Stomach (tissue), 19 donors: ENCODE measurements around the gene FAM20B. TPM values are rescaled to one million over a fixed set of nuclear protein-coding genes. Genes with fewer than 3 reads are reported as not detected.
"Not testable (repeated sequence)": the region's sequence is repeated elsewhere in the genome, so short reads cannot be mapped to it uniquely, and the experiment has no call there.

ENCODE experiments used
- DNase-seq, 2 donors: peaks; one replicate each; pipeline versions ENCODE4 v3.0.0 to v3.0.0-alpha.2; 2013 to 2019
- H3K27ac ChIP-seq, 5 donors: fragments of 200-600 bp in 4 of 5; sonication (generic) in 4 of 5; one replicate each; pipeline ENCODE4 v1.5.1; 2013 to 2019; ENCODE audit warnings: mild to moderate bottlenecking in 1 of 5, moderate library complexity in 1 of 5
- H3K27me3 ChIP-seq, 3 donors: fragments of 200-600 bp; sonication (generic); one replicate each; pipeline ENCODE4 v1.5.1; 2017 to 2019; ENCODE audit warnings: mixed run types in 1 of 3
- H3K36me3 ChIP-seq, 4 donors: fragments of 200-600 bp; sonication (generic); 1 replicate in 3 of 4; 2 replicates in 1 of 4; pipeline ENCODE4 v1.5.1; 2016 to 2019
- H3K4me1 ChIP-seq, 4 donors: fragments of 200-600 bp; sonication (generic); one replicate each; pipeline ENCODE4 v1.5.1; 2016 to 2019
- H3K4me3 ChIP-seq, 4 donors: fragments of 200-600 bp; sonication (generic) in 3 of 4; one replicate each; pipeline ENCODE4 v1.5.1; 2016 to 2019; ENCODE audit warnings: mild to moderate bottlenecking in 1 of 4
- H3K9me3 ChIP-seq, 4 donors: fragments of 200-600 bp; sonication (generic); one replicate each; pipeline ENCODE4 v1.5.1; 2016 to 2019
- EP300 ChIP-seq: sonication (generic); formaldehyde crosslinking; IDR thresholded peaks from one replicate; pipeline ENCODE4 v1.6.1; 2017; ENCODE audit warnings: antibody characterized with exemption
- POLR2A ChIP-seq, 4 donors: fragments of 450-650 bp; IDR thresholded peaks; one replicate each; pipeline ENCODE4 v1.6.1; 2016; ENCODE audit warnings: antibody characterized with exemption in 4 of 4, control low read depth in 2 of 4, mild to moderate bottlenecking in 1 of 4, moderate library complexity in 1 of 4
- POLR2AphosphoS5 ChIP-seq, 3 donors: sonication (generic); formaldehyde crosslinking; IDR thresholded peaks; one replicate each; pipeline ENCODE4 v1.6.1; 2016; ENCODE audit warnings: antibody characterized with exemption in 3 of 3
- WGBS, 5 donors: extraction: QIAGEN DNeasy Blood & Tissue Kit in 3 of 5; methylation state at CpG; one replicate each; pipeline versions ENCODE4 v1.1.5 to v1.1.7; 2013 to 2018; 5-methylcytosine and 5-hydroxymethylcytosine counted together
- intact Hi-C: fragments of 100-400 bp; cut with DNase I; formaldehyde crosslinking; loops from one replicate; pipeline ENCODE4 v1.15.1; 2023; ENCODE audit warnings: low total_unique reads
- long read RNA-seq, 10 donors: transcript quantifications; one replicate each; lab custom pipeline, GENCODE V29; 2026
- polyA plus RNA-seq, 3 donors: library from polyadenylated mRNA; stranded (reverse); fragments of 200-250 nt; gene quantifications; one replicate each; pipeline ENCODE4 v1.2.3, GENCODE V29; 2013
- total RNA-seq, 5 donors: library from RNA; depleted of rRNA; stranded (reverse); fragments of >200 nt; gene quantifications; one replicate each; pipeline versions ENCODE4 v1.1.0 to v1.2.3, GENCODE V29; 2014 to 2016
- TF ChIP-seq, protein P1 (sequence below), 7 experiments: fragments of 450-650 bp in 4 of 7; fragments of 200-600 bp in 3 of 7; sonication (generic) in 3 of 7; IDR thresholded peaks; one replicate each; pipeline ENCODE4 v1.5.1; 2016 to 2019; ENCODE audit warnings: antibody characterized with exemption in 7 of 7, control low read depth in 2 of 7, mild to moderate bottlenecking in 1 of 7
- donor health status: healthy with polysubstance abuse.
- donor health status: Bipolar disorder and iron deficiency.
- donor health status: healthy.

Gene FAM20B, protein sequence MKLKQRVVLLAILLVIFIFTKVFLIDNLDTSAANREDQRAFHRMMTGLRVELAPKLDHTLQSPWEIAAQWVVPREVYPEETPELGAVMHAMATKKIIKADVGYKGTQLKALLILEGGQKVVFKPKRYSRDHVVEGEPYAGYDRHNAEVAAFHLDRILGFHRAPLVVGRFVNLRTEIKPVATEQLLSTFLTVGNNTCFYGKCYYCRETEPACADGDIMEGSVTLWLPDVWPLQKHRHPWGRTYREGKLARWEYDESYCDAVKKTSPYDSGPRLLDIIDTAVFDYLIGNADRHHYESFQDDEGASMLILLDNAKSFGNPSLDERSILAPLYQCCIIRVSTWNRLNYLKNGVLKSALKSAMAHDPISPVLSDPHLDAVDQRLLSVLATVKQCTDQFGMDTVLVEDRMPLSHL
- total RNA-seq (10 to 100 TPM; 17.4 to 43.3 (median 26.3) TPM), polyA plus RNA-seq (1 to 10 TPM; 8.1 to 9.2 (median 8.8) TPM)
- long read RNA-seq, donor 1, result 0 reads
- long read RNA-seq, donor 2, full-length matches to known transcripts, result 2 of 2 reads
- long read RNA-seq, donor 2, partial matches to known transcripts, result 0 of 2 reads
- long read RNA-seq, donor 2, other reads (novel, unspliced or antisense), result 0 of 2 reads
- long read RNA-seq, donor 3, full-length matches to known transcripts, result 2 of 2 reads
- long read RNA-seq, donor 3, partial matches to known transcripts, result 0 of 2 reads
- long read RNA-seq, donor 3, other reads (novel, unspliced or antisense), result 0 of 2 reads
- long read RNA-seq, donor 4, result 0 reads
- long read RNA-seq, donor 5, full-length matches to known transcripts, result 1 of 1 reads
- long read RNA-seq, donor 5, partial matches to known transcripts, result 0 of 1 reads
- long read RNA-seq, donor 5, other reads (novel, unspliced or antisense), result 0 of 1 reads
- long read RNA-seq, donor 6, result 0 reads
- long read RNA-seq, donor 7, full-length matches to known transcripts, result 2 of 2 reads
- long read RNA-seq, donor 7, partial matches to known transcripts, result 0 of 2 reads
- long read RNA-seq, donor 7, other reads (novel, unspliced or antisense), result 0 of 2 reads
- long read RNA-seq, donor 8, result 0 reads
- long read RNA-seq, donor 9, result 0 reads
- long read RNA-seq, donor 10, full-length matches to known transcripts, result 2 of 2 reads
- long read RNA-seq, donor 10, partial matches to known transcripts, result 0 of 2 reads
- long read RNA-seq, donor 10, other reads (novel, unspliced or antisense), result 0 of 2 reads

DNA sequence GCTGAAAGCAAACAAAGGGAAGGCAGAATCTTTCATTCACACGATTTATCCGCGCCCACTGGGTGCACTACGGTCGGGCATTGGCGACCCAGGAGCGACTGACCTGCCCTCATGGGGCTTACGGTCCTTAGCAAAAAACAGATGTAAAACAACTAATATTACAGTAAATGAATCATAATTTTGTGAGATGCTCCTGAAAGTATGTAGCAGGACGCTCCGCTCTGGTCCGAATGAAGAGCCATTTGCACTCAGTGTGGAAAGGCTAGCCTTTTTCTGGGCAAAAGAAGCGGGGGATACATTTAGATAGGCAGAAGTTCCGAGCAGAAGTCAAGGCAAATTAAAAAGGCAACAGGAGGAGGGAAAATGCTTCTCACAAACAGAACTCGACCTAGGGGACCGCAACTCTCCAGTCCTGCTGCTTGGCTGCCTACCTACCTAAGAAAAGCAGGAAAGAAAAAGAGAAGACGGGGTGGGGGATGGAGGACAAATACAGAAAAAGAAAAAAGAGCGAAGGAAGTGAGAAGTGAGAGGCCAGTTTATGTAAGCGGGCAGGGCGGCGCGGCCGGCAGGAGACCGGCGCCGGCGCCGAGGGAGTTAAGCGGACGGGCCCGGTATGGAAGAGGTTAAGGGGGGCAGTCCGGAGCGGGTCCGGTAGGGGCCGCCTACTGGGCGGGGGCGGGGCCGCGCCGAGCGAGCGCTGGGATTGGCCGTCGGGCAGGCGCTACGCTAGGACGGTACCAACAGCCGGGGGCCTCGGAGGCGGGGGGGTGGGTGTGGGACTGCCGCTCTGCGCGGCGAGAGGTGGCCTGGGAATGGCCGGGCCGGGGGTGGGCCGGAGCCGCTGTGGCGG, at the start of gene FAM20B:
Gene FAM20B, plus strand, starts transcription at position 770 of the 850 bp plus-strand sequence. CDS start 17,954 bp downstream, outside the sequence.
- TF ChIP-seq POLR2AphosphoS5 (IDR thresholded peaks at IDR 0.05) (peak in 1 of 3 donors; percentile 9), POLR2A (IDR thresholded peaks at IDR 0.05) (no peak)
- H3K36me3 ChIP-seq, result no peaks in the 10 kb centered on the region
- H3K27me3 ChIP-seq, result no peaks in the 10 kb centered on the region
- H3K4me3 ChIP-seq, result peak within 1 kb of the TSS; percentile 62 to 95 (median 83)
- H3K27ac ChIP-seq, result peak within 1 kb of the TSS; percentile 95 to 99 (median 98)
- peaks cover 18 to 47% (median 39%) of the 10 kb centered on the region in 4 donors for H3K4me1 ChIP-seq
- intact Hi-C loops, result no loop called here
- H3K9me3 ChIP-seq, result no peaks in the 10 kb centered on the region
- DNase-seq, result peak; percentile 96 to 99
- 15 to 25% (median 22%) methylated on average over 35 to 58 of the region's 58 CpGs for WGBS, 5 donors

- H3K27ac ChIP-seq, result no peak overlapping the region
- WGBS, 5 donors, result 39 to 82% (median 59%) methylated on average over 2 of the region's 2 CpGs
- no peaks in the 10 kb centered on the region for H3K36me3 ChIP-seq
- intact Hi-C loops, result no loop called here
- no peak for DNase-seq
- no peaks in the 10 kb centered on the region for H3K4me1 ChIP-seq
- H3K9me3 ChIP-seq, result peaks cover 16 to 44% (median 27%) of the 10 kb centered on the region in 4 donors
- H3K4me3 ChIP-seq, result no peak overlapping the region
- no peak for TF ChIP-seq POLR2AphosphoS5 (IDR thresholded peaks at IDR 0.05)
- TF ChIP-seq EP300, result no peak
- TF ChIP-seq, protein P1, sequence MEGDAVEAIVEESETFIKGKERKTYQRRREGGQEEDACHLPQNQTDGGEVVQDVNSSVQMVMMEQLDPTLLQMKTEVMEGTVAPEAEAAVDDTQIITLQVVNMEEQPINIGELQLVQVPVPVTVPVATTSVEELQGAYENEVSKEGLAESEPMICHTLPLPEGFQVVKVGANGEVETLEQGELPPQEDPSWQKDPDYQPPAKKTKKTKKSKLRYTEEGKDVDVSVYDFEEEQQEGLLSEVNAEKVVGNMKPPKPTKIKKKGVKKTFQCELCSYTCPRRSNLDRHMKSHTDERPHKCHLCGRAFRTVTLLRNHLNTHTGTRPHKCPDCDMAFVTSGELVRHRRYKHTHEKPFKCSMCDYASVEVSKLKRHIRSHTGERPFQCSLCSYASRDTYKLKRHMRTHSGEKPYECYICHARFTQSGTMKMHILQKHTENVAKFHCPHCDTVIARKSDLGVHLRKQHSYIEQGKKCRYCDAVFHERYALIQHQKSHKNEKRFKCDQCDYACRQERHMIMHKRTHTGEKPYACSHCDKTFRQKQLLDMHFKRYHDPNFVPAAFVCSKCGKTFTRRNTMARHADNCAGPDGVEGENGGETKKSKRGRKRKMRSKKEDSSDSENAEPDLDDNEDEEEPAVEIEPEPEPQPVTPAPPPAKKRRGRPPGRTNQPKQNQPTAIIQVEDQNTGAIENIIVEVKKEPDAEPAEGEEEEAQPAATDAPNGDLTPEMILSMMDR (IDR thresholded peaks at IDR 0.05), result no peak
- no peak for TF ChIP-seq POLR2A (IDR thresholded peaks at IDR 0.05)
- H3K27me3 ChIP-seq, result no peaks in the 10 kb centered on the region
Measured at GRCh38 chr1:178976541-178976940, 49.2 kb upstream of the FAM20B start.

GRCh38 chr1:178986204-178986603, 39.5 kb upstream of the FAM20B start:
- DNase-seq, result no peak
- Histone ChIP-seq H3K4me3 (no peak overlapping the region), H3K4me1 (no peaks in the 10 kb centered on the region), H3K27ac (no peak overlapping the region), H3K9me3 (no peaks in the 10 kb centered on the region), H3K27me3 (no peaks in the 10 kb centered on the region), H3K36me3 (no peaks in the 10 kb centered on the region)
- intact Hi-C loops, result no loop called here
- 80 to 85% (median 82%) methylated on average over 3 of the region's 3 CpGs for WGBS, 5 donors
- TF ChIP-seq EP300 (no peak), POLR2A (IDR thresholded peaks at IDR 0.05) (no peak), POLR2AphosphoS5 (IDR thresholded peaks at IDR 0.05) (no peak)
- TF ChIP-seq, protein P1 (IDR thresholded peaks at IDR 0.05), result no peak

GRCh38 chr1:178988198-178988597, 37.5 kb upstream of the FAM20B start:
- DNase-seq, H3K4me3 ChIP-seq, H3K27ac ChIP-seq, H3K4me1 ChIP-seq, H3K36me3 ChIP-seq, H3K27me3 ChIP-seq, intact Hi-C loops, H3K9me3 ChIP-seq: not testable (repeated sequence)
- 90 to 100% (median 95%) methylated on average over 1 to 2 of the region's 2 CpGs for WGBS, 5 donors
